ENCODE measurements around the gene ATXN7. TPM values are rescaled to one million over a fixed set of nuclear protein-coding genes. Genes with fewer than 3 reads are reported as not detected.

Gene ATXN7

Small RNA genes within 50 kb of the gene (small RNA-seq; reads per million reads assigned to genes)
- gene SCAANT1 (ENCODE audit: insufficient read depth): not detected

Data from mesendoderm (in vitro differentiated cells).